ENCODE data around the gene YJU2.
"Not testable (repeated sequence)": the region's sequence is repeated elsewhere in the genome, so short reads cannot be mapped to it uniquely, and the experiment has no call there.

Gene YJU2

DNA sequence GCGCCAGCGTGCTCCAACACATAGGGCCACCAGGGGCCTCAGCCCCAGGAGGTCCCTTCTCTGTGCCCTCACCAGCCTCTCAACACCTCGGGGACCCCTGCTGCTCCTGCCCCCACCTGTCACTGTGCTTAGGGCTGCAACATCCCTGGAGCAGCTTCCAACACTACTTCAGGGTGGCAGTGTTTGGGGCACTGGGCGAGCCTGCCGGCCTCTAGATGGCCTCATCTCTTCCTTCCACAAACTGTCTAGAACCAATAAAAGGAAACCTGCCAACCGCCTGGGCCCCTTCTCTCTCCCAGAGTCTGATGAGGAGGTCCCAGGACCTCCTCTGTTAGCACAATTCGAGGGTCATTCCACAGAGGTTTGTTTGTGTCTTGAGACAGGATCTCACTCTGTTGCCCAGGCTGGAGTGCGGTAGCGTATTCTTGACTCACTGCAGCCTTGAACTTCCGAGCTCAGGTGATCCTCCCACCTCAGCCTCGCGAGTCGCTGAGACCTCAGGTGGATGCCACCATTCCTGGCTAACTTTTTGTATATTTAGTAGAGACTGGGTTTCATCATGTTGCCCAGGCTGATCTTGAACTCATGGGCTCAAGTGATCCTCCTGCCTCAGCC, 22.0 kb downstream of the YJU2 start:
- no peak for DNase-seq

DNA sequence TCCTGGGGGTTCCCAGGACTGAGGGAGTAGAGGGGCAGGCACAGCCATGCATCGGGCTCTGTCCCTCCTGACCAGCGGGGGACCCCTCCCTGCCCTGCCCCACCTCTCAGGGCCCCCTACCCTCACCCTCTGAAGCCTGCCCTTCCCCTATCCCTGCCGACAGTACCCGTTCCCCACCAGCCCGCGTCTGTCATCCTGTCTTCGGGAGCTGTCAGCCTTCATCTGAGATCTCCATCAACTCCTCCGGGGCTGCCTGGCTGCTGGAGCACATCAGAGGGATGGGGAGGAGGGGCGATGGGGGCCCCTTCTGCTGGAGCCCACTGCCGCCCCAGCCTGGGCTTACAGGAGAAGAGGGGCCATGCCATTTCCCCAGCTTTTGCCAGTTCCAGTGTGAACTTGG, 26.0 kb downstream of the YJU2 start:
- no peak for DNase-seq

DNA sequence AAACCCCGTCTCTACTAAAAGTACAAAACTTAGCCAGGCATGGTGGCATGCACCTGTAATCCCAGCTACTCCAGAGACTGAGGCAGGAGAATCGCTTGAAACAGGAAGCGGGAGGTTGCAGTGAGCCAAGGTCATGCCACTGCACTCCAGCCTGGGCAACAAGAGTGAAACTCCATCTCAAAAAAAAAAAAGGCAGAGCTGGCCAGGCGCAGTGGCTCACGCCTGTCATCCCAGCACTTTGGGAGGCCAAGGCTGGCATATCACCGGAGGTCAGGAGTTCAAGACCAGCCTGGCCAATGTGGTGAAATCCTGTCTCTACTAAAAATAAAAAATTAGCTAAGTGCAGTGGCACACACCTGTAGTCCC, 27.4 kb downstream of the YJU2 start:
- DNase-seq: not testable (repeated sequence)

DNA sequence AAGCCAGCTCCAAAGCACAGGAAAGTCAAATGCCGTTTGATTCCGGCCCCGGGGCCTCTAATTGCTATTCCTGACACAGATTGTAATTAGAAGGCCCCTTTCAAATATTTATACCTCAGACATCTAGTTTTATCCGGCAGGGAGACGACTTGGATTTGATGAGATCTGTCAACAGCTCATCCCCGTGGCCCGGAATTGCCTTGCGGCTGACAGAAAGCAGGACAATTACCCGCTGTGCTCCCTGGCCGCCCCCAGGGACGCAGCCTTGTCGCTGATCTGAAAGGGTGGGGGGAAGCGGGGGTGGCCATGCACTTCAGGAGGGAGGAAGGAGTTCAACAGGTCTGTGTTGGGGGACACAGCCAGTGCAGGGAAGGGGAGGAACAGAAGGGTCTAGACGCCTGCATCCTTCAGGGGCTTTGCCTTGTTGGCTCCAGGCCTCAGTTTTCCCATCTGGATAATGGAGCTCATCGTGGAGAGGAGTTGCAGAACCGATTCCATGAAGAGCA, 30.4 kb downstream of the YJU2 start:
- DNase-seq: no peak

DNA sequence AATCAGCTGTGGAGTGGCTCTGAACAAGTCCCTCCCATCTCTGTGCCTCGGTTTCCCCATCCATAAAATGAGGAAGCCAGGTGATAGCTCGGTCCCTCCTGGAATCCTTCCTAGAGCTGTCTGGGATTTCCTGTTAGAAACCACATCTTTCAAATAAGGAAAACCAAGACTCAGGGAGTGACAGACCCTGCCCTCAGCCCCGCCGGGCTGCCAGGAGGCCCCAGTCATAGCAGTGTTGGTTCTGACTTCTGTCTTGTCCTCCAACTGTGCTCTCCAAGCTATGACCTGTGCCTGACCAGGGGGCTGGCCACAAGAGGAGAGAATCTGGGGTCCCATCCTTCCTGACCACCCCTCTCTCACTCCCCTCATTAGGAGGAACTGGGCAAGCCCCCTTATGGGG, 31.1 kb downstream of the YJU2 start:
- no peak for DNase-seq

DNA sequence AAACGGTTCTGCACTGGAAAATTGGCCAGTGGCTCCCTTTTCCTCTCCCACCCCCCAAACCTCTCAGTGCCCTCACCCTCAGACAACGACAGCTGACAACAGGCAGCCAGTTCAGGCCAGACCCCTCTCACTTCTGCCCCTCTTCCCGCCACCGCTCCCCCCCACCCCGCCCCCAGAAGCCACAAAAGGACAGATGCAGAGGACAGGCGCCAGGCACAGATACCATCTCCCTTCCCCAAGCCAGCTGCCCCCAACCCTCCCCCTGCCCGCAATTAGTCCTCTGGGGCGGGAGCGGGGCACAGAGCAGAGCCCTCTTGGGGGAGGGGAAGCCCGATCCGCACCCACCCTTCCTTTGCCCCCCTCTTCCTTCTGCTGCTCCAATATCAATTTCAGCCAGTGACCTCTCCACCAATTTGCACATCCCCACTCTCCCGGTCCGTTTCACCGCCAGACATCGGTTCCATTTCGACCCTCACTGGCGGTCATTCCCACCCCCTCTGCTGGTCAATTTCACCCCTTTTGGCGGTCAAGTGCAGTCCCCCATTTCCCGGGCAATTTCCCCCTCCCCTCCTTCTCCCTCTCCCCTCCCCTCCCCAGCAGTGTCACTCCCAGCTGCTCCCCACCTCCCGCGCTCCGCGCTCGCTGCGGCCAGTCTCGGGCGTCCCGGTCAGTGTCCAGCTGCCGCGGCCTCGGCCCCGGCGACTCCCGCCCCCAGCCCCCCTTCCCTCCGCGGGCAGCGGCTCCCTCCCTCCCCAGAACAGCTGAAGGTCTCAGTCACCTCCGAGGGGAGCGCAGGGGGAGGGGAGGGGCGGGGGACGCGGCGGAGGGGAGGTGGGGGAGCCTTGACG, 31.8 kb downstream of the YJU2 start, which contains the start of gene SHD:
SHD (plus strand) TSS at position 848 of the 848 bp plus-strand sequence. CDS start 798 bp downstream, outside the sequence.
- DNase-seq: no peak

DNA sequence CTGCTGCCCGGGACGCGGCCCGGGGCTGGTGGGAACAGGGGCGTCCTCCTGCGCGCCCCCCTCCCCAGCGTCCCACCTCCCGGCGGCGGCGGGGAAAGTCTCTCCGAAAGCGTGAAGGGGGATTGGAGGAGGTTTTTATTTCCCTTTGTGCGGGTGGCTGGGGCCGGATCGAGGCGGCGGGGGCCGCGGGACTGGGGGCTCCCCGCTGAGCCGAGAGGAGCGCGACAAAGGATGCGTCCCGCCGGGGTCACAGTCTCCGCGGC, 32.3 kb downstream of the YJU2 start:
- no peak for DNase-seq

DNA sequence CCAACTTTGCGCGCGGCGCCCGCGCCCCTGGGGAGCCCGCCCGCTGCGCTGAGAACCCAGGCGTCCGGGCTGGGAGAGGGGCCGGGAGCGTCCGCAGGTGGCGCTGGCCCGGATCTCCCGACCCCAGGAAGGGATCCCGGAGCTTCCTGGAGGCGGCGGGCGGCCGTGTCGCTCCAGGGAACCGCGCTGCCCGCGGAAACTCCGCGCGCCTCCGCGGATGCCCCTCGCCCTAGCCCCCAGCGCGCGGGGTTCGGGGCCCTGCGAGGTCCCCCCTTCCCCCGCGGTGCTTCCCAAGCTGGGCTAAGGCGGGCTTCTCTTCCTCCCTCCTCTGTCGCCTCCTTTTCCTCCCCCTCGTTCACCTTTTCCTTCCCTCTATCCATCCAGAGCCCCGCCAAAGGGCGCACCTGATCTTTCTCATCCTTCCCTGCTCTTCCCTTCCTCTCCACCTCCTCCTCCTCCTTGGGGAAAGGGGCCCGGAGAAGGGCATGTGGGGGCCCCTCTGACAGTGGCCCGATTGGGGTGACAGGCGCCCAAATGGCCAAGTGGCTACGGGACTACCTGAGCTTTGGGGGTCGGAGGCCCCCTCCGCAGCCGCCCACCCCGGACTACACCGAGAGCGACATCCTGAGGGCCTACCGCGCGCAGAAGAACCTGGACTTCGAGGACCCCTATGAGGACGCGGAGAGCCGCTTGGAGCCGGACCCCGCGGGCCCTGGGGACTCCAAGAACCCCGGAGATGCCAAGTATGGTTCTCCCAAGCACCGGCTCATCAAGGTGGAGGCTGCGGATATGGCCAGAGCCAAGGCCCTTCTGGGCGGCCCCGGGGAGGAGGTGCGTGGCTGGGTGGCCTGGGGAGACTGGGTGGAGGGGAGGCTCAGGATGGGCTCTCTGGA, 32.9 kb downstream of the YJU2 start:
- no peak for DNase-seq

DNA sequence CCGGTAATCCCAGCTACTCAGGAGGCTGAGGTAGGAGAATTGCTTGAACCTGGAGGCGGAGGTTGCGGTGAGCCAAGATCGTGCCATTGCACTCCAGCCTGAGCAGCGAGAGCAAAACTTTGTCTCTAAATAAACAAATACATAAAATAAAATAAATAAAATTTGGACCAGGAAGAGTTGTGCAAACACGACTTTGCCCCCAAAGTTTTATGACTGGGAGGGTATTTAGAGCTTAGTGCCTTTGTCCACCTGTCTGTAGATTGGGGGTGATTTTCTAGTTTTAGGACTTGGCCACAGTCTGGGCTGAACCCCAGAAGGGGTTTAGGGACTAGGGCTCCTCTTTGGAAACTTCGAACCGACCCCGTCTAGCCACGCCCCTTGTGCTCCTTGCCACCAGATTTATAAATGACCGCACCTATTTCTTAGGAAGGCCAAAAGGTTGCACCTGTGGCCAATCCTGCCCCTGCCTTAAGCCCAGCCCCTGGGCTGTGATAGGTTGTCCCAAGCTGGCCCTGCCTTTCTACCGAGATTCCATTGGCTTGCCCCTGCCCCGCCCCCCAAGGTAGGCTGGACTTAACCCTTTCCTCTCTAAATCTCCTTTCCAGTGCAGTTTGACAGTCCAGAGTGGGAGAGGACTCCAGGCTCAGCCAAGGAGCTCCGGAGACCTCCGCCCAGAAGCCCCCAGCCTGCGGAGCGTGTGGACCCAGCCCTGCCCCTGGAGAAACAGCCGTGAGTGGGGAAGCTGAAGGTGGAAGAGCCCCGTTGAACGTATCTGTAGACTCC, 37.5 kb downstream of the YJU2 start:
- DNase-seq: no peak

DNA sequence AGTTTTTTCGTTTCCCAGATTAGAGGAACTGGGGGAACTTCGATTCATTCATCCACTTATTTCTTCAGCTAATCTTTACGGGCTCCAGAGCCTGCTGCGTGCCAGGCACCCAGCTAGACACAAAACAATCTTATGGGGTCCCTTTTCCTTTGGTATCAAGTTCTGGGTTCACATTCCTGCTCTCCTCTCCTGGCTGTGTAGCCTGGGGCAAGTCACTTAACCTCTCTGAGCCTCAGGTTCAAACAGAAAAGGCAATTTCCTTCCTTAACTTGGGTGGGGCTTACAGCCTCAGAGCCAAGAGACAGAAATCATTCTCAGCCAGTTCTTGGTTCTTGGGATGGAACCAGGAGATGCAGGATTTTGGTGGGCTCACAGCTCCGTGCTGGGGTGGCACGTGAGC, 38.1 kb downstream of the YJU2 start:
- no peak for DNase-seq

DNA sequence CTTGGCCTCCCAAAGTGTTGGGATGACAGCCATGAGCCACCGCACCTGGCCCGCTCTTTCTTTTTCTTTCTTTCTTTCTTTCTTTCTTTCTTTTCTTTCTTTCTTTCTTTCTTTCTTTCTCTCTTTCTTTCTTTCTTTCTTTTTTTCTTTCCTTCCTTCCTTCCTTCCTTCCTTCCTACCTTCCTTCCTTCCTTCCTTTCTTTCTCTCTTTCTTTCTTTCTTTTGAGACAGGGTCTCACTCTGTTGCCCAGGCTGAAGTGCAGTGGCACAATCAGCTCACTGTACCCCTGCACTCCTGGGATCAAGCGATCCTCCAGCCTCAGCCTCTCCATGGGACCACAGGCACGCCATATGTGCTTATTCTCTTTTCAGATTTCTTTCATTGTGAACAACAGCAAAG, 39.3 kb downstream of the YJU2 start:
- DNase-seq: not testable (repeated sequence)

DNA sequence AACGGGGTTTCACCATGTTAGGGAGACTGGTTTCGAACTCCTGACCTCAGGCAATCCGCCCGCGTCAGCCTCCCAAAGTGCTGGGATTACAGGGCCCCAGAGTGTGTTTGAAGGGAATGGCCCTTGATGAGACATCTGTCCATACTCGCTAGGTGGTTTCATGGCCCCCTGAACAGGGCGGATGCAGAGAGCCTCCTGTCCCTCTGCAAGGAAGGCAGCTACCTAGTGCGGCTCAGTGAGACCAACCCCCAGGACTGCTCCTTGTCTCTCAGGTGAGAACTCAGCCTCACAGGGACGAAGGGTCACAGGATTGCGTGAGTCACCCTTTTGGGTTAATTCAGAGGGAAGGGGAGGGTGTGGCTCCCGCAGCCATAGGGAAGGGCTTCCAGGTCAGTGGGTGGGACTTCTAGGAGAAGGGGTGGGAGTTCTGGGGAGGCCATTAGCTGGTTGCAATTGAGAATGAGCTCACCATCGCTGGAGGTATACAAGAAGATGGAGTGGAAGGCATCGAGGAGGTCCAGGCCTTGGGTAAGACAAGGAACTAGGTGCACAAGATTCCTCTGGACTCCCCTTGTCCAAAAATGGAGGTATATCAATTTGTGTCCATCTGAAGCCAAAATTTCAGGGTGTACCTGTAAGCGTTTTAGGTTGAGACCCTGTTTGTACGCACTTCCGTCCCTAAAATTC, 41.4 kb downstream of the YJU2 start:
- DNase-seq: no peak

DNA sequence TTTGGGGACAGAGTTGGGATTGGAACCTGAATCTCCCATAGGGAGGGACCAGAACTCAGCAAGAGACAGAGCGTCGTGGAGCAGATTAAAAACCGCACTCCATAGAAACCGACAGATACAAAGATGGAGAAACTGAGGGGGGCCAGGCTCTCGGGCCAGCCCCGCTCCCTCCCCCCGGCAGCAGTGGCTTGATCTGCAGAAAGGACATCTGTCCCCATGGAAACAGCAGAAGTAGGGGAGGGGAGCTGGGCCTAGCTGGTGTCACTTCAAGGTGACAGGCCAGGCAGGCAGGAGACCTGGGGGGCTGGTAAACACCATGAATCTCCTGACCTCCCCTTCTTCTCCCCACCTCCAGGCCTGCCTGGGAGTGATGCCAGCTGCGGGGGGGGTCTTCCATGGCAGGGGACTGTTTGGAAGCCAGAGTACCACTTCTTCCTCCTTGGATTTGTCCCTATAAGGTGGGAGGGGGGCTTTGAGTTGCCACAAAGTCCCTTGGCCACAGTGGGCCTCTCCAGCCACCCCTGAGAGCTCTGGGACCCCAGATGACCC, 44.4 kb downstream of the YJU2 start:
- DNase-seq: no peak

DNA sequence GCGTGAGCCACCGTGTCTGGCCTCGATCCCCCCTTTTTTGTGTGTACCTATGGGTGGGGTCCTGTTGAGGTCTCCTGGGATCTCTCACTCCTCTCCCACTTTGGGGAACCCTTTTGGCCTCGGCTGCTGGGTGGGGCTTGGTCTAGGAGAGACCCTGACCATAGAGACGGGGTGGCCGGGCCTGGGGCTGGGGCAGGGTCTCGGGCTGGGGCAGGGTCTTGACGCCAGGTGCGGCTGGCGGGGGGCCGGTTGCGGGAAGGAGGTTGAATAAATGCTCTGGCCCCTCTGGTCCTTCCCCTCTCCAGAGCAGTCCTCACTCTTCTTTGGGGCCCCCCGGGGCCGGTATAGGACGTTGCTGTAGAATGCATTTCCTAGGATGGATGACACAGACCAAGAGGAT, 45.6 kb downstream of the YJU2 start:
- no peak for DNase-seq

DNA sequence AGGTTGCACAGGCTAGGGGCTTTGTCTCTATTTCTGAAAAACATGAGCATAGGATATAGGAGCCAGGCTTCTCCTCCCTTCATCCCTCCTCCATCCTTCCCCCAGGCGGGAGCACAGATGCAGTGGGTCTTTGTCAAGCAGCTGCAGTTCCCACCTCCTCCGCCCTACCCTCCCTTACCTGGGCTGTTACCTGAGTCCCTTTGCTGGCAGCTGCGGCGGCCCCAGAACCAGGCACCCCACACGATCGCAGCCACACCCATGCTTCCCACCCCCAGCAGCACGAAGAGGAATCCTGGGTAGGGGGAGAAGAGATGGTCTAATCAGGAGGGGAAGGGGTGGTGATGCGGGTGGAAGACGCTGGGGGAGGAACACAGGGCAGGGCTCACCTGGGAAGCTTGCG, 47.5 kb downstream of the YJU2 start:
- no peak for DNase-seq

DNA sequence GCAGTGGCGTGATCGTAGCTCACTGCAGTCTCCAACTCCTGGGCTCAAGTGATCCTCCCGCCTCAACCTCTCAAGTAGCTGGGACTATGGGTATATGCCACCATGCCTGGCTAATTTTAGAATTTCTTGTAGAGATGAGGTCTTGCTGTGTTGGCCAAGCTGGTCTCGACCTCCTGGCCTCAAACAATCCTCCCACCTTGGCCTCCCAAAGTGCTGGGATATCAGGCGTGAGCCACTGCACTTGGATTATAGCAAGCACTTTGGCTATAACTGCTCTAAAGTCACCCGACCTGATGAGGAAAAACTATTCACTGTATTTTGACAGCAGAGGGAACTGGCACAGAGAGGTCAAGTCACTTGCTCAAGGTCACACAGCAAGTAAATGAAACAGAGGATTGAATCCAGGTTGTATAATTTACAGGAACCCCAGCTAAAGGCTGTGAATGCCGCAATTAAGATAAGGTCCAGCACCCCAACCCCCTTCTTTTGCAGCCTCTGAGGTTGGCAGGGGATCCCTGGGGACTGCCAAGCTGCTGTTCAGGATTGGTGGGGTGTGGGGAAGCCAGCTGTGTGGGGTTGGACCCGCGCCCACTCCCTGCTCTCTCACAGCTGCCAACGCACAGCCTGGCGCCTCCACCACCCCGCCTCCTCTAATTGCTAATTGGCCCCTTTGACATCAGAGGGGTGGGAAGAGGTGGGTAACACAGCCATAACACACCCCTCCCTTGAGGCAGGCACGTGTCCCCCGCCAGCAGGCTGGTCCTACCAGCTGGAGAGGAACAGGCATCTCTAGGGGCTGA, 49.3 kb downstream of the YJU2 start:
- no peak for DNase-seq

DNA sequence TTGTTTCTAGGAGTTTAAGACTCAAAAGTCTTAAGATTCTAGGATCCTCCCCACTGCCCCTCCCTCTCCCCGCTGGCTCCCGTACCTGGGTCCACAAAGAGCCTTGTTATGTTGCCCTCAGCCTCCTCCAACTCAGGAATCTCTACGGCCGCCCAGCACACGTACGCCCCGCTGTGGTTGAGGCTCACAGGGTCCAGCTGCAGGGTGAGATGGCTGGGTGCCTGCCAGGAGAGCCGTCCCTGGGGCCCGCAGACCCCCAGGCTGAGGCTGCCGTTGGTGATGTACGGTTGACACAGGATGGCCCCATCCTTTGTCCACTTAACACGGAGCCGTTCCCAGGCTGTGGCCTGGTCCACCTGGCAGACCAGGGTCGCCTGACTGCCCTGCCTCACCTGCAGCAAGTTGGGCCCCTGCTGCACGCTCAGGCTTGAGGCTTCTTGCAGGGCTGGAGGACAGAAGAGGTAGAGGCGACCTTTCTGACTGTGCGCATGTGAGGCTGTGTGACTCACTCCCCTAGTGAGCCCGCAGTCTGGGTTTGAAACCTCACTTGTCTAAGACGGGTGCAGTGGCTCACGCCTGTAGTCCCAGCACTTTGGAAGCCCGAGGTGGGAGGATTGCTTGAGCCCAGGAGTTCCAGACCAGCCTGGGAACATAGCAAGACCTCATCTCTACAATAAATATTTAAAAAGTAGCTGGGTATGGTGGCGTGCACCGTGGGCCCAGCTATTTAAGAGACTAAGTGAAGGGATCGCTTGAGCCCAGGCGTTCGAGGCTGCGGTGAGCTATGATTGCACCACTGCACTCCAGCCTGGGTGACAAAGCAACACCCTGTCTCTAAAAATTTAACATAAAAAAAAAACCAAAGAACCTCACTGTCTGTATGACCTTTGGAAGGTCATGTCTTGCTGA, 51.3 kb downstream of the YJU2 start:
- DNase-seq: no peak

DNA sequence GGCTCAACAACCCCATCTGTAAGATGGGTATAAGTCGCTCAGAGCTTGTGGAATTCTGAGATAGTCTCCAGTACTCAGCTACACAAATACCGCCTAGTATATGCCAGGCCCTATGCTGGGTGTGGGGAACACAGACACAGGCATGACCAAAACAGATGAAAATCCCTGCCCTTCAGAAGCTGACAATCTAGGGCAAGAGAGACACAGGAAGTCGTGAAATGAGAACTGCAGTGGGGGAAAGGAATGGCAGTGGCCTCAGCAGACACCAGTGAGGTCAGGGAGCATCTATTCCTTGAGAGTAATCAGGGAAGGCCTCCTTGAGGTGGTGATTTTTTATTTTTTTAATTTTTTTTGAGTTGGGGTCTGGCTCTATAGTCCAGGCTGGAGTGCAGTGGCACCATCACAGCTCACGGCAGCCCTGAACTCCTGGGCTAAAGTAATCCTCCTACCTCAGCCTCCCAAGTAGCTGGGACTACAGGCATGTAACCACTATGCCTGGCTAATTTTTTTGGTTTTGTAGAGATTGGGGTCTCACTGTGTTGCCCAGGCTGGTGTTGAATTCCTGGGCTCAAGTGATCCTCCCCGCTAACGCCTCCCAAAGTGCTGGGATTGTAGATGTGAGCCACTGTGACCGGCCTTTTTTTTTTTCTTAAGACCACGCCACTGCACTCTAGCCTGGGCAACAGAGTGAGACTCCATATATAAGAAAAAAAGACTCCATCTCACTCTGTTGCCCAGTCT, 52.1 kb downstream of the YJU2 start:
- DNase-seq: no peak

DNA sequence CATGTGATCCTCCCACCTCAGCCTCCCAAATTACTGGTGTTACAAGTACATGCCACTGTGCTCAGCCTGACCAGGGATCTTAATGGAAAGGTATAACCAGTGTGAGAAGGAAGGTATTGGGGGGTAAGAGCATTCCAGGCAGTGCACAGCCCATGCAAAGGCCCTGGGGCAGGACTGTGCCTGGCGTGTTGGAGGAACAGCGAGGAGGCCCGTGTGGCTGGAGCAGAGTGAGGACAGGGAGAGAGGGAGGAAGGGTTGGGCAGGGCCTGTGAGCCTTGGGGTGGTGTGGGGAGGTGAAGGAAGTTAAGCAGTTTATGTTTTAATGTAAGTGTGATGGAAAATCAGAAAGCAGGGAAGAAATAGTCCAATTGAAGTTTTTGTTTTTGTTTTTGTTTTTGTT, 53.7 kb downstream of the YJU2 start:
- DNase-seq: no peak

Data from NCI-H187 (cell line).